ENCODE data around the gene CENPS. TPM values are rescaled to one million over a fixed set of nuclear protein-coding genes. Genes with fewer than 3 reads are reported as not detected.
A peak's percentile ranks its signal among the peaks of the same experiment; 100 is the strongest.
"Not testable (repeated sequence)": the region's sequence is repeated elsewhere in the genome, so short reads cannot be mapped to it uniquely, and the experiment has no call there.

Gene CENPS
- total RNA-seq, 1 experiment from 2014 or later = 20.1 TPM

GRCh38 chr1:10407201-10407600 lies 23.0 kb upstream of the CENPS start:
- CTCF ChIA-PET = no interaction called here
- intact Hi-C loops (cut with micrococcal nuclease; ENCODE audit: unreplicated experiment) = no loop called here
- no peak for DNase-seq
- BruUV-seq (replicated peaks) = no TSS peak
- Mint-ChIP-seq H3K27ac (ENCODE audit: unreplicated experiment) (no peak overlapping the region), H3K36me3 (ENCODE audit: insufficient read depth, unreplicated experiment) (peaks cover 91% of the 10 kb centered on the region), H3K4me3 (ENCODE audit: unreplicated experiment) (no peak overlapping the region), H3K9me3 (ENCODE audit: unreplicated experiment) (no peaks in the 10 kb centered on the region), H3K27me3 (ENCODE audit: insufficient read depth, unreplicated experiment) (no peaks in the 10 kb centered on the region), H3K4me1 (ENCODE audit: low read depth, unreplicated experiment) (no peaks in the 10 kb centered on the region)
- Histone ChIP-seq H3K9me3 (no peaks in the 10 kb centered on the region), H3K36me3 (ENCODE audit: control insufficient read depth, insufficient read depth, low read length) (peaks cover 3% of the 10 kb centered on the region), H3K4me1 (no peaks in the 10 kb centered on the region), H3K27me3 (replicated peaks; ENCODE audit: control insufficient read depth, insufficient read depth, low read length) (no peaks in the 10 kb centered on the region), H3K4me3 (ENCODE audit: low read depth, low read length) (no peak overlapping the region)
- TF ChIP-seq CTCF (IDR thresholded peaks at IDR 0.05; ENCODE audit: insufficient read depth in 1 of 2, low read depth in 1 of 2, low read length in 1 of 2, severe bottlenecking in 1 of 2, unreplicated experiment in 1 of 2) = no peak
- POLR2A ChIA-PET = no interaction called here

- ChIA-PET CTCF (no interaction called here), POLR2A (no interaction called here)
- H3K36me3 ChIP-seq (ENCODE audit: control insufficient read depth, insufficient read depth, low read length) = 0 out of 2 replicates have a peak, but pooled peaks cover 3% of the 10 kb centered on the region
- H3K4me3 ChIP-seq (ENCODE audit: low read depth, low read length) = no peak overlapping the region
- Mint-ChIP-seq H3K9me3 (ENCODE audit: unreplicated experiment) (no peaks in the 10 kb centered on the region), H3K27ac (ENCODE audit: unreplicated experiment) (peak overlapping the region; percentile 75), H3K36me3 (ENCODE audit: insufficient read depth, unreplicated experiment) (peaks cover 99% of the 10 kb centered on the region), H3K4me3 (ENCODE audit: unreplicated experiment) (no peak overlapping the region), H3K4me1 (ENCODE audit: low read depth, unreplicated experiment) (no peaks in the 10 kb centered on the region), H3K27me3 (ENCODE audit: insufficient read depth, unreplicated experiment) (no peaks in the 10 kb centered on the region)
- intact Hi-C loops (cut with micrococcal nuclease; ENCODE audit: unreplicated experiment) = no loop called here
- no TSS peak for BruUV-seq (replicated peaks)
- H3K27me3 ChIP-seq (replicated peaks; ENCODE audit: control insufficient read depth, insufficient read depth, low read length) = no peaks in the 10 kb centered on the region
- peak in 1 of 2 experiments; percentile 9 for DNase-seq
- no peaks in the 10 kb centered on the region for H3K9me3 ChIP-seq
- no peak for TF ChIP-seq CTCF (IDR thresholded peaks at IDR 0.05; ENCODE audit: insufficient read depth in 1 of 2, low read depth in 1 of 2, low read length in 1 of 2, severe bottlenecking in 1 of 2, unreplicated experiment in 1 of 2)
- H3K4me1 ChIP-seq = no peaks in the 10 kb centered on the region
Observed at GRCh38 chr1:10415211-10415930, 14.9 kb upstream of the CENPS start.

GRCh38 chr1:10415967-10416366 lies 14.3 kb upstream of the CENPS start:
- DNase-seq; H3K4me3 ChIP-seq (ENCODE audit: low read depth, low read length); H3K27me3 Mint-ChIP-seq (ENCODE audit: insufficient read depth, unreplicated experiment); H3K27me3 ChIP-seq (replicated peaks; ENCODE audit: control insufficient read depth, insufficient read depth, low read length); CTCF ChIA-PET; H3K27ac Mint-ChIP-seq (ENCODE audit: unreplicated experiment); H3K9me3 ChIP-seq; intact Hi-C loops (cut with micrococcal nuclease; ENCODE audit: unreplicated experiment); H3K4me1 Mint-ChIP-seq (ENCODE audit: low read depth, unreplicated experiment); BruUV-seq (replicated peaks); H3K36me3 ChIP-seq (ENCODE audit: control insufficient read depth, insufficient read depth, low read length); POLR2A ChIA-PET; H3K4me3 Mint-ChIP-seq (ENCODE audit: unreplicated experiment); H3K4me1 ChIP-seq; H3K9me3 Mint-ChIP-seq (ENCODE audit: unreplicated experiment): not testable (repeated sequence)
- H3K36me3 Mint-ChIP-seq (ENCODE audit: insufficient read depth, unreplicated experiment) = peaks cover 99% of the 10 kb centered on the region

GRCh38 chr1:10418741-10419140 lies 11.5 kb upstream of the CENPS start:
- POLR2A ChIA-PET; H3K27ac Mint-ChIP-seq (ENCODE audit: unreplicated experiment); H3K4me1 Mint-ChIP-seq (ENCODE audit: low read depth, unreplicated experiment); H3K9me3 ChIP-seq; H3K9me3 Mint-ChIP-seq (ENCODE audit: unreplicated experiment); BruUV-seq (replicated peaks); H3K36me3 ChIP-seq (ENCODE audit: control insufficient read depth, insufficient read depth, low read length); H3K4me1 ChIP-seq; H3K4me3 ChIP-seq (ENCODE audit: low read depth, low read length); CTCF ChIA-PET; H3K27me3 ChIP-seq (replicated peaks; ENCODE audit: control insufficient read depth, insufficient read depth, low read length); DNase-seq; intact Hi-C loops (cut with micrococcal nuclease; ENCODE audit: unreplicated experiment); H3K27me3 Mint-ChIP-seq (ENCODE audit: insufficient read depth, unreplicated experiment); H3K4me3 Mint-ChIP-seq (ENCODE audit: unreplicated experiment): not testable (repeated sequence)
- peaks cover 79% of the 10 kb centered on the region for H3K36me3 Mint-ChIP-seq (ENCODE audit: insufficient read depth, unreplicated experiment)
